Trophoblast cell (in vitro differentiated cells and primary cell): ENCODE data around the gene CNIH3.

ENCODE experiments used
- DNase-seq, 2 donors: peaks; one replicate each; pipeline ENCODE4 v3.0.0-alpha.2; 2016
- H2AFZ ChIP-seq: 2 replicates; pipeline ENCODE4 v1.6.1; 2013; ENCODE audit warnings: low read length, moderate library complexity, mild to moderate bottlenecking; ENCODE audit not compliant: insufficient read depth, poor library complexity
- H2AK5ac ChIP-seq: 2 replicates; pipeline ENCODE4 v1.6.1; 2013; ENCODE audit warnings: mild to moderate bottlenecking, low read length
- H2BK120ac ChIP-seq: 2 replicates; pipeline ENCODE4 v1.6.1; 2013; ENCODE audit warnings: low read length, mild to moderate bottlenecking, moderate library complexity; ENCODE audit not compliant: insufficient read depth, poor library complexity
- H2BK12ac ChIP-seq: 2 replicates; pipeline ENCODE4 v1.6.1; 2013; ENCODE audit warnings: mild to moderate bottlenecking, low read length, moderate library complexity
- H2BK5ac ChIP-seq: 2 replicates; pipeline ENCODE4 v1.6.1; 2013; ENCODE audit warnings: low read length, low read depth, moderate library complexity, mild to moderate bottlenecking; ENCODE audit not compliant: poor library complexity
- H3K14ac ChIP-seq: 2 replicates; pipeline ENCODE4 v1.6.1; 2013; ENCODE audit warnings: mild to moderate bottlenecking, low read length
- H3K18ac ChIP-seq: 2 replicates; pipeline ENCODE4 v1.6.1; 2013; ENCODE audit warnings: mild to moderate bottlenecking, low read length
- H3K23ac ChIP-seq: 2 replicates; pipeline ENCODE4 v1.6.1; 2013; ENCODE audit warnings: low read length
- H3K27ac ChIP-seq: 2 replicates; pipeline ENCODE4 v1.5.1; 2013; ENCODE audit warnings: low read depth, mild to moderate bottlenecking, inconsistent platforms, low read length, moderate library complexity
- H3K27me3 ChIP-seq: 2 replicates; pipeline ENCODE4 v1.6.1; 2013; ENCODE audit warnings: inconsistent platforms, mild to moderate bottlenecking, low read length, moderate library complexity; ENCODE audit not compliant: insufficient read depth
- H3K36me3 ChIP-seq, 2 experiments: 1 replicate in 1 of 2; 2 replicates in 1 of 2; pipeline ENCODE4 v1.6.1; 2013; ENCODE audit warnings: low read length in 2 of 2, mild to moderate bottlenecking in 2 of 2, moderate library complexity in 1 of 2; ENCODE audit not compliant: insufficient read depth in 2 of 2, control insufficient read depth in 1 of 2
- H3K4ac ChIP-seq: 2 replicates; pipeline ENCODE4 v1.6.1; 2013; ENCODE audit warnings: low read depth, mild to moderate bottlenecking, low read length, moderate library complexity
- H3K4me1 ChIP-seq, 2 experiments: 1 replicate in 1 of 2; 2 replicates in 1 of 2; pipeline ENCODE4 v1.6.1; 2013; ENCODE audit warnings: low read length in 2 of 2, mild to moderate bottlenecking in 2 of 2, moderate library complexity in 1 of 2; ENCODE audit not compliant: insufficient read depth in 2 of 2, control insufficient read depth in 1 of 2
- H3K4me2 ChIP-seq: 2 replicates; pipeline ENCODE4 v1.6.1; 2013; ENCODE audit warnings: inconsistent platforms, mild to moderate bottlenecking, low read length, moderate library complexity
- H3K4me3 ChIP-seq: 2 replicates; pipeline ENCODE4 v1.5.1; 2013; ENCODE audit warnings: mild to moderate bottlenecking, low read depth, low read length, inconsistent platforms
- H3K79me1 ChIP-seq: one replicate; pipeline ENCODE4 v1.6.1; 2013; ENCODE audit warnings: low read length
- H3K79me2 ChIP-seq: 2 replicates; pipeline ENCODE4 v1.6.1; 2013; ENCODE audit warnings: low read length, mild to moderate bottlenecking; ENCODE audit not compliant: control insufficient read depth, insufficient read depth, poor library complexity
- H3K9ac ChIP-seq: 2 replicates; pipeline ENCODE4 v1.6.1; 2013; ENCODE audit warnings: mild to moderate bottlenecking, low read length
- H3K9me3 ChIP-seq: 2 replicates; pipeline ENCODE4 v1.6.1; 2013; ENCODE audit warnings: low read depth, mild to moderate bottlenecking, control low read depth, inconsistent platforms, low read length; ENCODE audit not compliant: insufficient read depth
- H4K12ac ChIP-seq: 2 replicates; pipeline ENCODE4 v1.6.1; 2013; ENCODE audit warnings: low read depth, mild to moderate bottlenecking, low read length, moderate library complexity
- H4K8ac ChIP-seq: 2 replicates; pipeline ENCODE4 v1.6.1; 2013; ENCODE audit warnings: low read depth, mild to moderate bottlenecking, low read length, moderate library complexity
- H4K91ac ChIP-seq: one replicate; pipeline ENCODE4 v1.6.1; 2013; ENCODE audit warnings: low read depth, mild to moderate bottlenecking, low read length, moderate library complexity
- WGBS: extraction: QIAGEN DNeasy Blood & Tissue Kit; methylation state at CpG from one replicate; pipeline ENCODE4 v1.1.7; 2013; ENCODE audit warnings: missing lambda C conversion rate; ENCODE audit not compliant: insufficient read length, insufficient coverage; ENCODE audit errors: extremely low coverage; 5-methylcytosine and 5-hydroxymethylcytosine counted together

Gene CNIH3

GRCh38 chr1:224696891-224697765, 81.0 kb downstream of the CNIH3 start:
- no peak overlapping the region for H3K9ac ChIP-seq
- H2BK12ac ChIP-seq, result no peak overlapping the region
- no peaks in the 10 kb centered on the region for H3K4me1 ChIP-seq
- no peak overlapping the region for H4K12ac ChIP-seq
- peak in 1 of 2 donors; percentile 2 for DNase-seq
- H3K23ac ChIP-seq, result no peak overlapping the region
- no peaks in the 10 kb centered on the region for H3K79me1 ChIP-seq
- no peak overlapping the region for H3K4ac ChIP-seq
- no peak overlapping the region for H3K27ac ChIP-seq
- H3K79me2 ChIP-seq, result no peaks in the 10 kb centered on the region
- H3K4me2 ChIP-seq, result no peak overlapping the region
- H2BK120ac ChIP-seq, result no peak overlapping the region
- H2BK5ac ChIP-seq, result no peak overlapping the region
- H3K14ac ChIP-seq, result no peak overlapping the region
- no CpG with 5 or more reads among the region's 14 CpGs for WGBS
- no peak overlapping the region for H4K91ac ChIP-seq
- H4K8ac ChIP-seq, result no peak overlapping the region
- H3K27me3 ChIP-seq, result no peaks in the 10 kb centered on the region
- H3K4me3 ChIP-seq, result no peak overlapping the region
- H3K36me3 ChIP-seq, result no peaks in the 10 kb centered on the region
- no peak overlapping the region for H3K18ac ChIP-seq
- H2AFZ ChIP-seq, result no peak overlapping the region
- H3K9me3 ChIP-seq, result no peaks in the 10 kb centered on the region
- H2AK5ac ChIP-seq, result no peak overlapping the region

GRCh38 chr1:224698015-224698451, 81.9 kb downstream of the CNIH3 start:
- no peak overlapping the region for H3K9ac ChIP-seq

GRCh38 chr1:224700918-224701531, 84.9 kb downstream of the CNIH3 start:
- Histone ChIP-seq H3K79me1 (no peaks in the 10 kb centered on the region), H3K9me3 (no peaks in the 10 kb centered on the region), H3K4me3 (no peak overlapping the region), H3K4me2 (no peak overlapping the region), H2BK12ac (no peak overlapping the region), H4K91ac (no peak overlapping the region), H4K12ac (no peak overlapping the region), H2AK5ac (no peak overlapping the region), H3K9ac (no peak overlapping the region), H3K14ac (no peak overlapping the region), H3K4ac (no peak overlapping the region), H3K27me3 (no peaks in the 10 kb centered on the region), H3K79me2 (no peaks in the 10 kb centered on the region), H3K27ac (no peak overlapping the region), H3K36me3 (no peaks in the 10 kb centered on the region), H3K4me1 (no peaks in the 10 kb centered on the region), H2AFZ (no peak overlapping the region), H3K23ac (no peak overlapping the region), H4K8ac (no peak overlapping the region), H2BK120ac (no peak overlapping the region), H2BK5ac (no peak overlapping the region), H3K18ac (no peak overlapping the region)
- WGBS, result no CpG with 5 or more reads among the region's 4 CpGs
- no peak for DNase-seq

More at GRCh38 chr1:224698015-224698451, 81.9 kb downstream of the CNIH3 start:
- Histone ChIP-seq H3K23ac (no peak overlapping the region), H3K18ac (no peak overlapping the region), H3K79me2 (no peaks in the 10 kb centered on the region), H2BK12ac (no peak overlapping the region), H4K12ac (no peak overlapping the region), H2BK120ac (no peak overlapping the region), H3K9me3 (no peaks in the 10 kb centered on the region), H2AFZ (no peak overlapping the region), H2AK5ac (no peak overlapping the region), H3K4me2 (no peak overlapping the region), H3K4me1 (no peaks in the 10 kb centered on the region), H3K79me1 (no peaks in the 10 kb centered on the region), H3K14ac (no peak overlapping the region), H3K27ac (no peak overlapping the region), H4K91ac (no peak overlapping the region), H3K27me3 (no peaks in the 10 kb centered on the region), H3K4me3 (no peak overlapping the region), H4K8ac (no peak overlapping the region), H3K4ac (no peak overlapping the region), H3K36me3 (no peaks in the 10 kb centered on the region), H2BK5ac (no peak overlapping the region)
- no peak for DNase-seq
- WGBS, result no CpG with 5 or more reads among the region's 4 CpGs

DNA sequence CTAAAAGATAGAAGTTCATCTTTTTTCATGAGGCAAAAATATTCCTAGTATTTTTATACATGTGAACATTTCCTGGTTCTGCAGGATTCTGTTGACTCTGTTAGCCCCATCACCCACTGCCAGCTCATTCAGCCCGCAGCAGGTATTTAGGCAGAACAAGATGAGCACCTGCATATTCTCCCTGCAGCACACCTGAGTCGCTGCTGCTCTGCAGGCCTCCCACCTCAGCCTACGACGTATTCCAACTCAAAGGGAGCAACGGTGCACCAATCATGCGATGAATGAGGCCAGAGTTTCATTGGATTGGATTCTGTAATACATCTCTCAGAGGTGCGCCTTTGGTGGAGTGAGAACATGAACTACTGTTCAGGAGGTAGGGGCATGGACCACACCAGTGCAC, 87.6 kb downstream of the CNIH3 start:
- Histone ChIP-seq H2AK5ac (no peak overlapping the region), H3K9ac (peak overlapping the region; percentile 23), H3K4me3 (no peak overlapping the region), H3K18ac (no peak overlapping the region), H2BK120ac (no peak overlapping the region), H3K23ac (no peak overlapping the region), H3K14ac (no peak overlapping the region), H4K91ac (no peak overlapping the region), H3K4me2 (no peak overlapping the region), H3K36me3 (no peaks in the 10 kb centered on the region), H3K79me1 (no peaks in the 10 kb centered on the region), H3K9me3 (no peaks in the 10 kb centered on the region), H3K79me2 (no peaks in the 10 kb centered on the region), H2BK5ac (no peak overlapping the region), H2BK12ac (no peak overlapping the region), H3K4me1 (no peaks in the 10 kb centered on the region), H4K8ac (no peak overlapping the region), H3K27ac (no peak overlapping the region), H3K27me3 (no peaks in the 10 kb centered on the region), H2AFZ (no peak overlapping the region), H4K12ac (no peak overlapping the region), H3K4ac (no peak overlapping the region)
- no CpG with 5 or more reads among the region's 7 CpGs for WGBS
- no peak for DNase-seq
